ENCODE results near the gene MYO1G.

GRCh38 chr7:44971188-44971901 is 7.5 kb downstream of the MYO1G start:
- TF ChIP-seq CTCF (IDR thresholded peaks at IDR 0.05) (no peak), POLR2A (IDR thresholded peaks at IDR 0.05) (no peak)

Measured in ovary (tissue), 3 donors.